Nephron progenitor cell (in vitro differentiated cells): ENCODE results near the gene PPP2R2D.

Source experiments
- DNase-seq: peaks from one replicate; pipeline ENCODE4 v3.0.0; 2021
- H3K27ac Mint-ChIP-seq: 2 replicates; pipeline ENCODE4 v1.8.0; 2021; ENCODE audit warnings: mild to moderate bottlenecking, moderate library complexity, mixed read lengths
- H3K27me3 Mint-ChIP-seq: 2 replicates; pipeline ENCODE4 v1.8.0; 2021; ENCODE audit warnings: mild to moderate bottlenecking, low read depth, mixed read lengths; ENCODE audit not compliant: poor library complexity
- H3K36me3 Mint-ChIP-seq: 2 replicates; pipeline ENCODE4 v1.8.0; 2021; ENCODE audit warnings: low read depth, mixed read lengths
- H3K4me1 Mint-ChIP-seq: 2 replicates; pipeline ENCODE4 v1.8.0; 2021; ENCODE audit warnings: mixed read lengths
- H3K4me3 Mint-ChIP-seq: 2 replicates; pipeline ENCODE4 v1.8.0; 2021; ENCODE audit warnings: mild to moderate bottlenecking, moderate library complexity, mixed read lengths
- H3K9me3 Mint-ChIP-seq: 2 replicates; pipeline ENCODE4 v1.8.0; 2021; ENCODE audit warnings: mild to moderate bottlenecking, moderate library complexity, mixed read lengths
- TF ChIP-seq, protein P1 (sequence below): fragments of 200-600 bp; sonication (generic); IDR thresholded peaks from 2 replicates; pipeline ENCODE4 v1.5.0; 2021; ENCODE audit warnings: antibody characterized with exemption

Gene PPP2R2D

DNA sequence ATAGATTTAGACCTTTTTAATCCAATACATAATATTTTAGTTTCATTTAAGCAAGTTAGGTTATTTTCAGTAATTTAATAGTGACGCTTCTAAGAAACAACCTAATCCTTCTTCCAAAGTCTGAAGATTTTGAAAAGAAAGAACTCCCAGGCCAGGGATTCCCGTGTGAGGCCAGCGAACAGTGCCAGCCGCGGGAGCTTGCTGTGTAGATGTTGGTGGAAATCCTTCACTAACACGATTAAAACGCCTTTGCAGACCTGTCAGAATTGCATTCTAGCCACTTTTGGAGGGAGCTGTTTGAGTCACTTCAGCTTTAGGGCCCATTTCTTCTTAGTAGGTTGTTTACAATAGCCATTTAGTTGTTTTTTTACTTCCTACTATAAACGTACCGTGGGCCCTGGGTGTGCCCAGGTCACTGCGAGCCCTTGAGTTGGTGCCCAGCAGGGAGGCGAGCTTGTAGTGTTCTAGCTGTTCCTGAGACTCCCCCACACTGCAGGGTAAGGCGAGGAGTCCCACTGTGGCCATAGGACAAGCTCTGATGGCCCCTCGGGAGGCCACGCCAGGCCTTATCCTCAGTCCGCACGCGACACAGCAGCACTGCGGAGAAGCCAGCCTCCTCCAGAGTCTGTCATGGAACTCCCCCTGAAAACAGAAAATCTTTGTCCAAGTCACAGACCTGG lies 32.3 kb downstream of the PPP2R2D start:
- Mint-ChIP-seq H3K27ac (no peak overlapping the region), H3K36me3 (peaks cover 55% of the 10 kb centered on the region), H3K27me3 (no peaks in the 10 kb centered on the region)

DNA sequence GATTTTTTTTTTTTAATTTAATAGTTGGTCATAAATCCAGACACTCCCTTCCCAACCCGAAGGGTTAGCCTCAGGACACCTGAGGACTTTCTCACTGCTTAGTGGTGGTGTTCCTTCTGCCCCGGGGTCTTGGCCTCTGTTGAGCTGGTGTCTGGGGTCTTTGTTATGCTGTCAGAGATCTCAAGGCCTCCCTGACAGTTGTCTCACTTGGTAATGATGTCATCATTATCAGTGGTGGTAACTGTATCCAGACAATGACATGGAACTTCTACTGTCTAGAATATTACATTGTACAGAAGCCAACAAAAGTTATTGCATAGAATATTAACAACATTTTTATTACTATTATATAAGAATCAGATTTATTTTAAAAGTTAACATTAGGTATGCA lies 32.9 kb downstream of the PPP2R2D start:
- H3K27me3 Mint-ChIP-seq, result peaks cover 5% of the 10 kb centered on the region
- H3K36me3 Mint-ChIP-seq, result peaks cover 60% of the 10 kb centered on the region
- peaks cover 39% of the 10 kb centered on the region for H3K4me1 Mint-ChIP-seq
- DNase-seq, result no peak
- H3K9me3 Mint-ChIP-seq, result no peaks in the 10 kb centered on the region
- H3K27ac Mint-ChIP-seq, result no peak overlapping the region
- TF ChIP-seq, protein P1, sequence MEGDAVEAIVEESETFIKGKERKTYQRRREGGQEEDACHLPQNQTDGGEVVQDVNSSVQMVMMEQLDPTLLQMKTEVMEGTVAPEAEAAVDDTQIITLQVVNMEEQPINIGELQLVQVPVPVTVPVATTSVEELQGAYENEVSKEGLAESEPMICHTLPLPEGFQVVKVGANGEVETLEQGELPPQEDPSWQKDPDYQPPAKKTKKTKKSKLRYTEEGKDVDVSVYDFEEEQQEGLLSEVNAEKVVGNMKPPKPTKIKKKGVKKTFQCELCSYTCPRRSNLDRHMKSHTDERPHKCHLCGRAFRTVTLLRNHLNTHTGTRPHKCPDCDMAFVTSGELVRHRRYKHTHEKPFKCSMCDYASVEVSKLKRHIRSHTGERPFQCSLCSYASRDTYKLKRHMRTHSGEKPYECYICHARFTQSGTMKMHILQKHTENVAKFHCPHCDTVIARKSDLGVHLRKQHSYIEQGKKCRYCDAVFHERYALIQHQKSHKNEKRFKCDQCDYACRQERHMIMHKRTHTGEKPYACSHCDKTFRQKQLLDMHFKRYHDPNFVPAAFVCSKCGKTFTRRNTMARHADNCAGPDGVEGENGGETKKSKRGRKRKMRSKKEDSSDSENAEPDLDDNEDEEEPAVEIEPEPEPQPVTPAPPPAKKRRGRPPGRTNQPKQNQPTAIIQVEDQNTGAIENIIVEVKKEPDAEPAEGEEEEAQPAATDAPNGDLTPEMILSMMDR, result no peak
- no peak overlapping the region for H3K4me3 Mint-ChIP-seq

More for the DNA sequence above, 32.3 kb downstream of the PPP2R2D start:
- no peaks in the 10 kb centered on the region for H3K9me3 Mint-ChIP-seq
- H3K4me3 Mint-ChIP-seq, result no peak overlapping the region
- H3K4me1 Mint-ChIP-seq, result peaks cover 44% of the 10 kb centered on the region
- TF ChIP-seq, protein P1, result no peak
- no peak for DNase-seq

DNA sequence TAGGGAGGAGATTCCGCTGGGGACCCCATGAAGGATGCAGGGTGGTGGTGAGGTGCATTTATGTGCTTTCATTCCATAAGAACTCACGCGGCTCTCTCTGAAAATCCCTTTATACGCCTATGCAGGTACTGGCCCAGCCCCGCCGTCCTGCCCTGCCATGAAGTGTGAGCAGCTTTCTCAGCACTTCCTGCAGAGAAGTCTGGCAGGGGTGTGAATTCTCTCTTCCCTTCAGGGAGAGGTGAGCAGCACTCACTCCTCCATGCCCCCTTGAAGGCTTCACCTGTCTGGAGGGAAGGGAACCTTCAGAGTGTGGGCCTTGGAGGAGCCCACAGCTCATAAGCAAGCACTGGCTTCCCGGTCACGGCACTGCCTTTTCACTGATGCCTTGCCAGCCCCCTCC lies 34.0 kb downstream of the PPP2R2D start:
- H3K27ac Mint-ChIP-seq, result peak overlapping the region; percentile 57
- H3K4me1 Mint-ChIP-seq, result peaks cover 28% of the 10 kb centered on the region
- H3K27me3 Mint-ChIP-seq, result peaks cover 5% of the 10 kb centered on the region
- no peak for DNase-seq
- TF ChIP-seq, protein P1, result no peak
- H3K4me3 Mint-ChIP-seq, result no peak overlapping the region
- peaks cover 63% of the 10 kb centered on the region for H3K36me3 Mint-ChIP-seq
- H3K9me3 Mint-ChIP-seq, result no peaks in the 10 kb centered on the region

DNA sequence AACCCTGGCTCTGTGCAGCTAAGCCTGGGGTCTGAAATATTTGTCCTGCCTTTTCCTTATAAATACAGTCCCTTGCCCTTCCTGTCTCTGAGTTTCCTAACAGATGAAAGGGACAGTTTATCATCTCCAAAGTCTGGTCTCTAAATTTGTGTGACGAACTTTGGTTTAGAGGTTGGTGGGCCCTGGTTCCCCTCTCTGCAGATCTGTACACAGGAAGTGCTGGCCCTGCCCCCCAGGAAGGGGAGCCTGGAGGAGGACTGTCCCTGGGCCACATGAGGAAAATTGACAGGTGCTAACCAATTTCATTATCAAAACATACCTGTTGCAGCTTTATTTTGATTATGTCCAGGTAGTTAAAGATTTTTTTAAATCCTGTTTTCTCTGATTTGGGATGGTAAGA lies 34.5 kb downstream of the PPP2R2D start:
- TF ChIP-seq, protein P1, result no peak
- H3K27me3 Mint-ChIP-seq, result peaks cover 5% of the 10 kb centered on the region
- no peak for DNase-seq
- H3K4me3 Mint-ChIP-seq, result no peak overlapping the region
- H3K27ac Mint-ChIP-seq, result peak overlapping the region; percentile 57
- H3K36me3 Mint-ChIP-seq, result peaks cover 63% of the 10 kb centered on the region
- peaks cover 23% of the 10 kb centered on the region for H3K4me1 Mint-ChIP-seq
- H3K9me3 Mint-ChIP-seq, result no peaks in the 10 kb centered on the region

DNA sequence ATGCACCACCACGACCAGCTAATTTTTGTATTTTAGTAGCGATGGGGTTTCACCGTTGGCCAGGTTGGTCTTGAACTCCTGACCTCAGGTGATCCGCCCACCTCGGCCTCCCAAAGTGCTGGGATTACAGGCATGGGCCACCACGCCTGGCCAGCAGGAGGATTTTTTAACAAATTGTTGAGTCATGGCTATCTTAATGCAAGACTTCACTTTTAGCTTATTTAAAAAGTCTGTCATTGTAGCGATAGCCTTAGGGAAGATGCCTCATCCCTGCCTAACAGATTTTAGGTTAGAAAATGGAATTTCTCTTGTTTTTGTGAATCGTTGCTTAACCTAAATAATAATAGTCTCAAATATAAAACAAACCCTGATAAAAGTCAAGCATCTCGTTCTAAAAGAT lies 35.5 kb downstream of the PPP2R2D start:
- H3K36me3 Mint-ChIP-seq, result peaks cover 63% of the 10 kb centered on the region
- TF ChIP-seq, protein P1, result no peak
- H3K9me3 Mint-ChIP-seq, result no peaks in the 10 kb centered on the region
- no peak overlapping the region for H3K4me3 Mint-ChIP-seq
- H3K27ac Mint-ChIP-seq, result no peak overlapping the region
- peaks cover 13% of the 10 kb centered on the region for H3K4me1 Mint-ChIP-seq
- DNase-seq, result no peak
- H3K27me3 Mint-ChIP-seq, result peaks cover 5% of the 10 kb centered on the region

DNA sequence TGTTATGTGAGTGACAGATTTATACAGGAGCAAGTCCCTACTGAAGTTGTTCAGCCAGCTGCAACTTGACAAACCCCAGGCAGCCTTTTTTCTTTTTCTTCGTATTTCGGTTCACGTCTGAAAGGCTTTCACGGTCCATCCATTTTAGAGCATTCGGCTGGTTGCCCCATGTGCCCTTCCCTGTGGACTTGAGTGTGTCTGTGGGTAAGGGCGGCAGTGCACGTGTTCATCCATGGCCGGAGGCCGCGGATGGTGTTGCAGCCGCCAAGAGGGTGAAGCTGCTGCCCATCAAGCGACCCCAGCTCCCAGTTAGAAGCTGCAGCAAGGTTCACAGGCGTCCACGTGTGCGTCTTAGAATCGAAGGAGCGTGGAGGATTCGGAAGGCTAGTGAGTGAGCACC lies 35.9 kb downstream of the PPP2R2D start:
- peaks cover 63% of the 10 kb centered on the region for H3K36me3 Mint-ChIP-seq
- no peak overlapping the region for H3K4me3 Mint-ChIP-seq
- no peak for DNase-seq
- no peaks in the 10 kb centered on the region for H3K9me3 Mint-ChIP-seq
- no peak overlapping the region for H3K27ac Mint-ChIP-seq
- peaks cover 5% of the 10 kb centered on the region for H3K27me3 Mint-ChIP-seq
- peaks cover 12% of the 10 kb centered on the region for H3K4me1 Mint-ChIP-seq
- TF ChIP-seq, protein P1, result no peak
